Measurements from ENCODE around the gene FAM13A.
"Not testable (repeated sequence)": the region's sequence is repeated elsewhere in the genome, so short reads cannot be mapped to it uniquely, and the experiment has no call there.

The FAM13A gene

DNA sequence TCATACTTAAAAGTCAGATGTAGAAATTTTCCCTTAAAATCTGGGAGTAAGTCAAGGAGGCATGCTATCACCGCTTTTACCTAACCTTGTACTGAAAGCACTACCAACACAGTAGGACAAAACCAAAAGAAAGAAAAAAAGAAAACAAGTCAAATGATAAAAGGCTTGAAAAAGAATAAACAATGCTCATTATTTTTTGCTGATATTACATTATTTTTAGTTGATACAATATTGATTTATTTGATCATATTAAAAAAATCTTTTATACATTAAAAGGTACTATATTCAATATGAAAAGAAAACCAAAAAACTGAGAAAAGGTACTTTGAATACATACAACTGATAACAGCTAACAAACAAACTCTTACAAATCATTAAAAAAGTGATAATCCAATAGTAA, 164.3 kb downstream of the FAM13A start:
- no peak for FAIRE-seq

DNA sequence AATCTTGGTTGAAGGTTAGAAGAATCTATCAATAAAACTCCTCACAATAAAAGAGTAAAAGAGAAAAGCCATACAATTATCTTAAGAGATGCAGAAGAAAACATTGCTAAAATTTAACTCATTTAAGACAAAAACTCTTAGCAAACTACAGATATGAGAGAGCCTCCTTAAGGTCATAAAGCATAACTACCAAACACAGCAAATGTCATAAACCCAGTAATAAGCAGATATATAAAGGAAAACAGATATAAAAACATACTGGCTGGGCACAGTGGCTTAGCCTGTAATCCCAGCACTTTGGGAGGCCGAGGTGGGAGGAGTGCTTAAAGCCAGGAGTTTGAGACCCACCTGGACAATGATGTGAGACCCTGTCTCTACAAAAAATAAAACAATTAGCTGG, 165.3 kb downstream of the FAM13A start:
- FAIRE-seq: no peak

DNA sequence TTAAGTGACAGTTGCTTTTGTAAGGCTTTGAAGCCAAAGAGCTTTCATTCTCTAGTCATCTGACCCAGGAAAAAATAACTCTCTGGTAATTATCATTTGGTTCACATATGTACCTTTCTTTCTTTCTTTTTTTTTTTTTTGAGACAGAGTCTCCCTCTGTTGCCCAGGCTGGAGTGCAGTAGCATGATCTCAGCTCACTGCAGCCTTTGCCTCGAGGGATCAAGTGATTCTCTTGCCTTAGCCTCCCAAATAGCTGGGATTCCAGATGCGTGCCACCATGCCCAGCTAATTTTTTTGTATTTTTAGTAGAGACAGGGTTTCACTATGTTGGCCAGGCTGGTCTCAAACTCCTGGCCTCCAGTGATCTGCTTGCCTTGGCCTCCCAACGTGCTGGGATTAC, 169.6 kb downstream of the FAM13A start:
- FAIRE-seq: not testable (repeated sequence)

DNA sequence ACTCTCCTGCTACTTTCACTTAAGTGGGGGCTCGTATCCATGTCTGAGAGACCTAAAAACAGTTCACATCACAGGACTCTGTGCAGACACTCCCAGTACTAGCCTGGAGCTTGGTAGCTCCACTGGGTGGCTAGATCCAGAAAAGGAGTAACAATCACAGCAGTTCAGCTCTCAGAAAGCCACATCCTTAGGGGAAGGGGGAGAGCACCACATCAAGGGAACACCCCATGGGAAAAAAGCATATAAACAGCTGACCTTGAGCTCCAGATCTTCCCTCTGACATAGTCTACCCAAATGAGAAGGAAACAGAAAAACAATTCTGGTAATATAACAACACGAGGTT, 175.8 kb downstream of the FAM13A start:
- no peak for FAIRE-seq

DNA sequence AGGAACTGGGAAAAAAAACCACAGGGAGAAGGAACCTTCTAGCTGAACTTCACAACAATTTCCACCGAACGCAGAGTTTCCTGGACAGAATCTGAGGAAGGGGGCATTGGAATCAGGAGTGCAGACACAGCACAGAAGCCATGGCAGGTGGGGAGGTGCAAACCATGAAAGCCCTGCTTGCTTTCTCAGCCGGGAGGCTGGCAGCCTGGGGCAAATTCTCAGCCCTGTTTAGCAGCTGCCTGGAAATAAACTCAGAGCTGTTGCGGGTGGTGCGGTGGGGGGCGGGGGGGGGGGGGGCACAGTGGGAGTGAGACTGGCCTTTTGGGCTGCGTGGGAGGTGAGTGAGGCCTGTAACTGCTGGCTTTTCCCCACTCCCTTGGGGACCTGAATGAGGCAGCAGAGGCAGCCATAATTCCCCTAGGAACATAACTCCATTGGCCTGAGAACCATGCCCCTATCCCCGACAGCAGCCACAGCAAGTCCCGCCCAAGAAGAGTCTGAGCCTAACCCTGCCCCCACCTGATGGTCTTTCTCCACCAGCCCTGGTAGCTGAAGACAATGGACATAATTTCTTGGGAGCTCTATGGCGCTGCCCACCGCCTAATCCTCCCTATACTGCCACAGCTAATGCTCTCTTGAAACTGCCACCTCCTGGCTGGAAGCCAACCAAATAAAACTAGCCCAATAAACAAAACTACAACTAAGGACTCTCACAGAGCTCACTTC, 176.3 kb downstream of the FAM13A start:
- no peak for FAIRE-seq

DNA sequence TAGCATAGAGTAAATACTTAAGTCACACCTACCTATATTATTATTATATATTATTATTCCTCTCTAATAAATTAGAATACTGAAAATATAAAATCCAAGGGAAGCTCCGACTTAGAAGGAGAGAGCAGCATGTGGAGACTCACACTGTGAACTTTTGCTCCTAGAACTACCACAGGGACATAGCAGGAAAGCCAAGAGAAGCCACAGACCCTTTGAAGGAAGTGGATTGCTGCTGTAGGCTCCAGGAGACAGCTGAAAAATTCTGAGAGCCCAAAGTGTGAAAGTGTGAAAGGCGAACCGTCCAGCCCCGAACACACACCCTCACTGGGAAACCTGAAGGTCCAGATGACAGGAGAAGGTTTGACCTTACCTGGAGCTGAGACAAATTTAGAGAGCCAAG, 177.0 kb downstream of the FAM13A start:
- no peak for FAIRE-seq

DNA sequence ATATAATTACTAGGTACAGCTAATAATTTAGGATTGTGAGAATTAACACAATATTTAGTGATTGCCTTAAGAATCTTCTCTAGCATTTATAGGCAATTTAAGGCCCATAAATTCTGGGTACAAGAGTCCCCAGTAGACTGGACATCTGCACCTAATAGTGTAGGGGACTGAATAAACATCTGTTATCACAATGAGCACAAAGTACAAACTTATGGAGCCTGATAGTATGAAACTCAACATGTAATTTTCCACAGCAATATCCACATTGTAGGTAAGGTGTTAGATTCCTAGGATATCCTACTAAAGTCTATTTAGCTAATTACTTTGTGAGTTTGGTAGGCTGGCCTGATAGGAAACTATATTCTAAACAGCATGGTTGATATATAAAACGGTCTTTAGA, 178.3 kb downstream of the FAM13A start:
- no peak for FAIRE-seq

DNA sequence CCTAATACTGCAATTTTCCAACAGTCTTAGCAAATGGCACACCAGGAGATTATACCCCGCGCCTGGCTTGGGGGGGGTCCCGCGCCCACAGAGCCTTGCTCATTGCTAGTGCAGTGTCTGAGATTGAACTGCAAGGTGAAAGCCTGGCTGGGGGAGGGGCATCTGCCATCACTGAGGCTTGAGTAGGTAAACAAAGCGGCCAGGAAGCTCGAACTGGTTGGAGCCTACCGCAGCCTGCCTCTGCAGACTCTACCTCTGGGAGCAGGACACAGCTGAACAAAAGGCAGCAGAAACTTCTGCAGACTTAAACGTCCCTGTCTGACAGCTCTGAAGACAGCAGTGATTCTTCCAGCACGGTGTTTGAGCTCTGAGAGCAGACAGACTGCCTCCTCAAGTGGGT, 186.6 kb downstream of the FAM13A start:
- no peak for FAIRE-seq

DNA sequence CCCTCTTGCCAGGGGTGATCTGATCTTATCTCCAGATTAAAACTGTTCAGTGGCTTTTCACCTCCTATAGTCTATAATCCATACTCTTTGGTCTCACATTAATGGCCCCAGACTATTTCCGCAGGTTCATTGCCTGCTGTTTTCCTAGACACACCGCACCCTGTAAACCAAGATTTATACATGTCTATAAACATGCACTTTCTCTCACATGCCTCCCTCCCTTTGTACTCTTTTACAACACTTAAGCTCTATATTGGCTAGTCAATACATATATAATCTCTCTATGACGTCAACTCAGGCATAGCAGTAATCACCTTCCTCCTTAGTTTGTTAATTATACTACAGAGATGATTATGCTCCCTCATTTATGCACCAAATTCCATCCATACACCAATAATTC, 188.5 kb downstream of the FAM13A start:
- FAIRE-seq: no peak

DNA sequence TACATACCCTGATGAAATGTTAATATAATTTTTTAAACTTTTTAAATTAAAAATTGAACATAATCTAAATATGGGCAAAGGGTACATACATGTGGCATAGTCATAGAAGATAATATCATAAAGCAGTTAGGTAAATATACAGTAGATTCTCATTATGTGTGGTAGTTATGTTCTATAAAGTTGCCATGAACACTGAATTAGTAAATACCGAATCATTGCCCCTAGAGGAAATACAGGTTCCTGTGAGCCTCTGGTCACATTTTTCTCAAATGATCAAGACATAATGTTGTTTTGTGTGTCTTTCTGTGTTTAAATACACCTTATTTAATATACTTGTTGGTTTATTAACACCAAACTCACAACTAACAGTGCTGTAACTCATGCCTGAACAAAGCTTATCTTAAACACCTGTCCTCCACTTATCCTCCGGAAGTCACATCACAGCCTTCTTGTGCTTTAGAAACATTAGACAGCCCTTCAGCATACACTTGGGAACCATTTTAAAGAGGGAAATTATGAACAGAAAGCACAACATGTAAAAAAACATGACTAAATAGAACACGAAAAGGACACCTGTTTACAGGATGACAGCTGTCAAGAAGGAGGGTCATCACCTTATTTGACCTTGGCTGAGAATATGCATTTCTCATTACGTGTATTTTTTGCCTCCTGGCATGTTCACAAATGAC, 190.0 kb downstream of the FAM13A start:
- FAIRE-seq: no peak

DNA sequence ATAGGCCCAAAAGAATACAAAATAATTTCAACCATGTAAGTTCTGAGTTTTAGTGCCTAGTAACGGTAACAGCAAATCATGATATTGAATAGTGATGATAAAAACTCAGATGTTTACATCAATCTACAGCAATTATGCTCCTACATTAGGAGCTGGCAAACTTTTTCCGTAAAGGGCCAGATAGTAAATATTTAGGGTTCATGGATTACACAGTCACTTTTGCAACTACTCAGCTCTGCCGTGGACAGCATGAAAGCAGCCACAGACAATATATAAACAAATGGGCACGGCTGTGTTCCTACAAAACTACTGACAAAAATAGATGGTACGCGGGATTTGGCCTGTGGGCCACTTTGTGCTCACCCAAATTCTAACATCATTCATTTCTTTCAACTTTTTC, 191.5 kb downstream of the FAM13A start:
- FAIRE-seq: no peak

DNA sequence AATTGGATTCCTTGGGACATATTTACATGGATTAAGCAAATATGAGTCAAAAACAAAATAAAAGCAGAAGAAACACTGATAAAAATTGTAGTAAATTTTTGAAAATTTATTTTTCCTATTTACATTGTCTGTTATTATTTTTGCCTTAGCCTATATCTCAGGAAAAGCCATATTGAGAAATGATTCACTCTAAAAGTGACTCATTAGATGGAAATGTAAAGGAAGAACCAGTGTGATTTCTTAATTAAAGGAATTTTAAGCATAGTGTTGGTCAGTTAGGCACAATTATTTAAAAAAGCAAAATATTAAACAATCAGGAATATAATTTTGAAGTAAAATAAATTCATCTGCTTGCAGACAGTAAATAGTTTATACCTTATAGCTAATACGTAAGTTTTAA, 191.9 kb downstream of the FAM13A start:
- no peak for FAIRE-seq

DNA sequence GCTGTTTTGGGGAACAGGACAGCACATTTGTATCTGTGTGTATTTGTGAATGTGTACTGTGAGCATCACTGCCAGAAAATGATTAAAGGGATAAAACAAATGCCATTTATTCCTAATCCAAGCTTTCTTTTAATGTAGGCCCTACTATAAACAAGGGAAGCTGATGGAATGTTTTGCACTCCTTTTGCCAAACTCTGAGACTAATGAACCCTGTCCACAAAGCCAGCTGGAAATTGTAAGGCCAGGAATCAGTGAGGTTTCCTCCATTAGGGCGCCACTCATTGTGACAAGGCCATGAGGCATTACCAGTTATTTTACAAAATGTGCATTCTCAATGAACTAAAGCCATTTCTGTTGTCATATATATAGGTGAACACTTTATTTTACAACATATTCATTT, 196.4 kb downstream of the FAM13A start:
- FAIRE-seq: no peak

DNA sequence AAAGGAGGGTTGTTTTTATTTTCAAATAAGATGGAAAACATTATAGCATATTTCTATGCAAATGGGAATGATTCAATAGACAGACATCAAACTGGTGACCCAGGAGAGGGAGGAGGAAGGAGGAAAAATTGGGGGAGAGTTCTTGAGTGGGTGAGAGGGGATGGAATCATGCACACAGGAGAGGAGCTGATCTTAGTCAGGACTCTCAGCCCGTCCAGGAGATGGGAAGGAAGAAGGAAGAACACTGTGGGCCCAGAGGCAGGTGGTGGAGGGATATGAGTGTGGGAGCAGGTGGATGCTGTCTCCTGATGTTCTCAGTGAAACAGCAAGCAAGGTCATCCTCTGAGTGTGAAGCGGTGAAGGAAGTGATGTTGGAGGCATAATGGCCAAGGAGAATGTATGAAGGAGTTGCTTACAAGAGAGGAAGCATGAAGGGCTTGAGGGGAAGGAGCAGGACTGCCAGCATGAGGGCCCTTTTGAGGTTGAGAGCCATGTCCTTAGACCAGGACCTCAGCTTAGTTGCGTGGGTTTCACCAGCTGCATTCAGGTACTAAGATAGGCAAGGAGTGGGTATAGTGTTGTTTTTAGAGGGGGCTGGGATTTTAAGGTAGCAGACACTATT, 197.7 kb downstream of the FAM13A start:
- no peak for FAIRE-seq

DNA sequence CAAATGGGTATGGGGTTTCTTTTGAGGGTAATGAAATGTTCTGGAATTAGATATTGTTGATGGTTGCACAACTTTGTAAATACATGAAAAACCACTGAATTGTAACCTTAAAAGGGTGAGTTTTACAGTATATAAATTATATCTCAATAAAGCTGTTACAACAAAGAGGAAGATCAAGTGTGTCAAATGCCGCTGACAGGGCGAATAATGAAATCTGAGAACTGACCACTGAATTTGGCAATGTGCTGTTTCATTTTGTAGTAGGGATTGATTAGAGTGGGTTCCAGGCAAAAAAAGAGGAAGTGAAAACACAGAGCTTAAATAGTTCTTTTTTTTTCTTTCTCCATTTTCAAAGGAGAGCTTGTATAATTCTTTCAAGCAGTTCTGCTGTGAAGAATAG, 198.2 kb downstream of the FAM13A start:
- FAIRE-seq: no peak

DNA sequence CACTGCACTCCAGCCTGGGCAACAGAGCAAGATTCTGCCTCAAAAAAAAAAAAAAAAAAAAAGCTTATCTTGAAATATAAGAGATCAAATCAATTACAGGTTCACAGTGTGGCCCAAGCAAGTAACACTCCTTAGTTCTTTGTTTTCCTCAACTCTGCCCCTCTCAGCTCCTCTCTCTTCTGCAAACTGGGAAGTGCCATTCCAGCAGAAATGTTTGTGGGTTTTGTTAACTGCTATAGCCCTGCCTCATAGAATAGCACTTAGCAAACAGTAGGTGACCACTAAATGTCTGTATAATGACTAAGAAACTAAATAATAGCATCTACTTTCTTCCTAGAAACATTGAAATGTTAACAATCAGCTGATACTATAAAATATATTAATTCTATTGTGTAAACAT, 199.4 kb downstream of the FAM13A start:
- no peak for FAIRE-seq

DNA sequence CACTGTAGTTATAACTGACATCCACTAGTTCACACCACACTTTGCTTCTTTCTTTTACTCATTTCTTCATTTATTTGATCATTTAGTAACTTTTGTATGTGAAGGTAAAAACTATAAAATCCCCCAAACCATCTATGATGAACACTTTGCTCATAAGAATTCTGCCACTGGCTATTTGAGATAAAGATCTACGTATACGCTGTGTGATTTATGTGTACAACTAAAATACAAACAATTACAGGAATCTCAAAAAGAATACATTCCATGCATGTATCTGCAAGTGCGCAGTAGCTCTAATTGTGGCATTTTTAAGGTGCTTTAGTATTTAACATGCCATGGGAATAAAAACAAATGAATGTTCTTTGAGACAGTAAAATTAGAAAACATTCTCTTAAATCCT, 202.5 kb downstream of the FAM13A start:
- no peak for FAIRE-seq

DNA sequence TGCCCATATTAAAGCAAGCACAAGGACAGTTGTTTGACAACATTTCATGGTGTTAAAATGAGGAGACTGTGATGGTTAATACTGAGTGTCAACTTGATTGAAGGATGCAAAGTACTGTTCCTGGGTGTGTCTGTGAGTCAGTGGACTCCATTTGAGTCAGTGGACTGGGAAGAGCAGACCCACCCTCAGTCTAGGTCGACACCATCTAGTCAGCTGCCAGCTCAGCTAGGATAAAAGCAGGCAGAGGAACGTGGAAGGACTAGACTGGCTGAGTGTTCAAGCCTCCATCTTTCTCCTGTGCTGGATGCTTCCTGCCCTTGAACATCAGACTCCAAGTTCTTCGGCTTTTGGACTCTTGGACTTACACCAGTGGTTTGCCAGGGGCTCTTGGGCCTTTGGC, 203.4 kb downstream of the FAM13A start:
- not testable (repeated sequence) for FAIRE-seq

DNA sequence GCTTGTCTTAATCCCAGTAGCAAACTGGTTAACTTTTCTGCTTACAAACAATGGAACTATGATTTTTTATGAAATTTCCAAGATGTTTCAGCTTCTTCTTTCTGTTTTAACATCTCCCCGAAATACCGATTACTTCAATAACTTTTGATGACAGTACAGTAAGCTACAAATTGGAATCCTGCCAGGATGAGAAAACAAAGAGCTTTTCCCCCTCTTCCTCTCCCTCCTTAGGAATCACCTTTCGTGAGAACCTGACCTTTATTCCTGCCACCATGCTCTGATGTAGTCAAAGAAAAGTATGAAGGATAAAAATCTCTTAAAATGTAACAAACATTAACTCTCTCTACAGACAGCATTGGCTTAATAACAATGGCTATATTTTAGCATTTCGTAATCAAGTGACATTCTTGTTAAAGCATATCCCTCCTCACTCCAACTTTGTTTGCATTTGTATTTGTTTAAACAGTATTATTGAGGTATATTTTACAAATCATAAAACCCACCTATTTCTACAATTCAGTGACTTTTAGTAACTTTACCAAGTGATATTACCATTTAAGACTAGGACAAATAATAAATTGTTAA, 210.7 kb downstream of the FAM13A start:
- no peak for FAIRE-seq

DNA sequence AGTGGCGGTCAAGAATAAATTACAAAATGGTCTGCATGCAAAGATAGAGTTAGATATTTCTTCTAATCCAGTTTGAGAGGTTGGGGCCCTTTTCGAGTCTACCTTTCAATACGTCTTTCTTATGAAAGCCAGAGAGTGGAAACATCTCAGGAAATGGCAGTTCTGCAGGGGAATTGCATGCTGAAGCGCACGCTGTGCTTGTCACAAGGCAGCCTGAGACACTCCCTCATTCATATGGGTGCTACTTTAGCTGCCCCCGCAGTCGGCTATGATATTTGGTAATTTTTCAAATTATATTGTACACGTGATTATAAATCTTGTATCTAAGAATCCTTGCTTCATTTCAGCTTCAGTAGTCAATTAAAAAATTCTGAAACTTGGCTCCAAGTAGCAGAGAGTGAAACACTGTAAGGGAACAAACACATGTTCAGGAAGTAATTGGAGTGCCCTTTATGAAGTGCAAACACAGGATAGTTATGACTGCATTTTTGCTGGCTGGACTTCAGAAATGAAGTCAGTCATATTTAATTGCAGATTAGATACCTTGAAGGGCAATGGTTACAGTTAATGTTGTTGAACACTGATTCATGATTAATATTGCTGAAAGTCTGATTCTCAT, 213.8 kb downstream of the FAM13A start:
- FAIRE-seq: no peak

DNA sequence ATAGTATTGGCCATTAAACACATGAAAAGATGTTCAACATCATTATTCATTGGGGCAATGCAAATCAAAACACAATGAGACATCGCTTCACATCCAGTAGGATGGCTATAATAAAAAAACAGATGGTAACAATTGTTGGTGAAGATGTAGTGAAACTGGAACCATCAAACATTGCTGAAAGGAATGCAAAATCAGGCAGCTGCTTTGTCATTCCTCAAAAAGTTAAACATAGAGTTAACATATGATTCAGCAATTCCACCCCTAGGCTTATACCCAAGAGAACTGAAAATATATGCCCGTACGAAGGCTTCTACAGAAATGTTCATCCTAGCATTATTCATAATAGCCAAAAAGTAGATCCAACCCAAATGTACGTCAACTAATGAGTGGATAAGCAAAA, 215.3 kb downstream of the FAM13A start:
- no peak for FAIRE-seq

DNA sequence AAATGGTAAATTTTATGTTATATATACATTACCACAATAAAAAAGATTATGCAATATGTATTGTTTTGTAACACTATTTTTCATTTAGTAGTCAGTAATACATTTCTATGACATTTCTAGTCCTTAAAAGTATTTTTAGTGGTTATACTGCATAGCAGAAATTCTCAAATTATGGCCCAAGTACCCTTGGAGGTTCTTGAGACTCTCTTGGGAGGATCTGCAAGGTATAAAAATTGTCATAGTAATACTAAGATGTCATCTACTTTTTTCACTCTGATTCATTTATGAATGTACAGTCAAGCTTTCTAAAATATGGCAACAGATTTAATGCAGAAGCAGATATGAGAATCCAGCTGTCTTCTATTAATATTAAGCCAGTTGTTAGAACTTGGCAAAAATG, 220.8 kb downstream of the FAM13A start:
- no peak for FAIRE-seq

DNA sequence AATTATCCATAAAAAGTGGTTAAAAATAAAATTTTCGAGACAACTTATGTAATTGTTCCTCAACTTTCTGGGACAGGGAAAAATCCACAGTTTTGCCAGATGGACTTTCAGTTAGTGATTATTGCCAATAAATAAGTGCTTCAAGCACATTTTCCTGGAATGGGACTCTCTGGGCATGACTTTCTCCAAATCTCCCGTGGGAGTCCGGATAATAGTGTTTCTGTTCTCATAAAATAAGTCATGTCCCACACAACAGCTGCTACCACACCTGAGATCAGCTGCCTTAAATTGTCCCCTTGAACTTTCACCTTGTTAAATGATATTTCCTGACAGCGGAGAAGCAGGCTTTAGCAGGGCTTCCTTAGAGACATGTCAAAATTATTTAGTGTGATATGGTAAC, 226.0 kb downstream of the FAM13A start:
- no peak for FAIRE-seq

DNA sequence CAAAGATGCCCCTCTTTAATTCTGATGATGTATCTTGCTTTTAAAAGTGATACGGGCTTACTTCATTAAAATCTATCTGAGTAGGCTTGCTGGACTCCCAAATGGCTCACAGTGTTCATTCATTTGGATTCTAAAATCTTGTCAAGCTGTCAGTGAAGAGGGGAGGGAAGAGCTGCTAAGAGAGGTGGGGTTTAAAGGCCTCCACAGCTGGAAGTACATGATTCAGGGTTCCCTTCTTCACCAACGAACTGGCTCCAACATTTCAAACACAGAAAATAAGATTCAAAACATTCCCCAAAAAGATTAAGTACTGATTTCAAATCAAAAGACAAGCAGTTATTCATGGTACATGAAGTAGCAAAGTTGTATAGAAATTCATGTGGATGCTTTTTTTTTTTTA, 226.4 kb downstream of the FAM13A start:
- FAIRE-seq: no peak

All from TTC549 (cell line).